Measurements from ENCODE around the gene FBXO7. TPM values are rescaled to one million over a fixed set of nuclear protein-coding genes. Genes with fewer than 3 reads are reported as not detected.

FBXO7 gene
- total and polyA plus RNA-seq, 9 of the 15 experiments (the other 6 are each of a cell fraction or from before 2014, with no cell fraction given) = 34.0 to 162 (median 85.2) TPM

DNA sequence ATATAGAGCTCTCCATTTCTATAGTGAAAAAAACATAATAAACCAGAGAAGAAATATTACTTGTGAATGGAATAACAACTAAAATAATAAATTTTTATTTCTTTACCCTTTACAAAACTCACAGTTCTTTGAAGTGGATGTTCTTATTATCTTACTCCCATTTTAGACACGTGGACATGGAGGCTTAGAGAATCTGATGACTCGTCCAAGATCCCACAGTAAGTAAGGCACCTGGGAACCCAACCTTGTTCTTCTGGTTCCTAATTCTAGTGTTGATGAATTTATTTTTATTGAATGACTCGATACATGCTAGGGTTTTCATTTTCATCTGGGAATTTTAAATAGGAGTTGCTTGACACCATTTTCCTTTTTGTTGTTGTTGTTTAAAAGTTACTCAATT lies 12.2 kb upstream of the FBXO7 start:
- Histone ChIP-seq H2AFZ (ENCODE audit: low read depth, low read length) (no peak overlapping the region), H3K36me3 (ENCODE audit: control insufficient read depth, insufficient read depth, low read length) (no peaks in the 10 kb centered on the region), H3K9me1 (ENCODE audit: control insufficient read depth, insufficient read depth, low read length) (no peaks in the 10 kb centered on the region), H3K4me1 (replicated peaks in 1 of 2; ENCODE audit: control insufficient read depth in 2 of 2, insufficient read depth in 2 of 2, low read length in 2 of 2) (no peaks in the 10 kb centered on the region; a peak in 1 of 5 replicates), H3K79me2 (ENCODE audit: control insufficient read depth, insufficient read depth, low read length) (no peaks in the 10 kb centered on the region), H3K4me3 (no peak overlapping the region), H3K27ac (ENCODE audit: extremely low read depth, low read depth, low read length) (no peak overlapping the region), H3K27me3 (ENCODE audit: control insufficient read depth in 2 of 2, insufficient read depth in 2 of 2, low read length in 2 of 2) (peaks cover 12 to 15% of the 10 kb centered on the region in 2 experiments; a peak in 4 of 5 replicates), H3K9ac (ENCODE audit: insufficient read depth in 1 of 2, low read depth in 2 of 2, low read length in 2 of 2) (no peak overlapping the region), H3K9me3 (replicated peaks; ENCODE audit: control insufficient read depth, insufficient read depth, low read depth, low read length) (no peaks in the 10 kb centered on the region), H4K20me1 (replicated peaks; ENCODE audit: control insufficient read depth, insufficient read depth, low read length) (no peaks in the 10 kb centered on the region), H3K4me2 (ENCODE audit: insufficient read depth, low read length) (no peak overlapping the region)
- WGBS (ENCODE audit: insufficient coverage, low coverage, missing lambda C conversion rate) = 0% methylated on average over 3 of the region's 3 CpGs
- no TSS peak for BruUV-seq (replicated peaks)
- no peak for FAIRE-seq
- no peak for ATAC-seq
- POLR2A ChIA-PET = no interaction called here
- CTCF ChIA-PET (ENCODE audit: low intra/inter-chr PET ratio) = no interaction called here
- no peak for DNase-seq (ENCODE audit: extremely low read depth in 1 of 4, low spot score in 3 of 4)
- intact Hi-C loops (cut with micrococcal nuclease) = no loop called here
- in situ Hi-C loops (cut with MboI) = no loop called here
- TF ChIP-seq ZNF174 (CRISPR knock-in tag; IDR thresholded peaks at IDR 0.05) = no peak
- no peak for TF ChIP-seq KAT2B (IDR thresholded peaks at IDR 0.05; ENCODE audit: low read depth, low read length)
- no peak for TF ChIP-seq ARNT (IDR thresholded peaks at IDR 0.05)
- no peak for TF ChIP-seq HNRNPK (IDR thresholded peaks at IDR 0.05; ENCODE audit: low read depth, low read length, poor library complexity, severe bottlenecking)
- TF ChIP-seq DDX20 (tag; IDR thresholded peaks at IDR 0.05; ENCODE audit: low read depth) = no peak
- TF ChIP-seq CSDE1 (IDR thresholded peaks at IDR 0.05) = no peak
- TF ChIP-seq XRCC3 (IDR thresholded peaks at IDR 0.05) = no peak
- TF ChIP-seq, protein P1, sequence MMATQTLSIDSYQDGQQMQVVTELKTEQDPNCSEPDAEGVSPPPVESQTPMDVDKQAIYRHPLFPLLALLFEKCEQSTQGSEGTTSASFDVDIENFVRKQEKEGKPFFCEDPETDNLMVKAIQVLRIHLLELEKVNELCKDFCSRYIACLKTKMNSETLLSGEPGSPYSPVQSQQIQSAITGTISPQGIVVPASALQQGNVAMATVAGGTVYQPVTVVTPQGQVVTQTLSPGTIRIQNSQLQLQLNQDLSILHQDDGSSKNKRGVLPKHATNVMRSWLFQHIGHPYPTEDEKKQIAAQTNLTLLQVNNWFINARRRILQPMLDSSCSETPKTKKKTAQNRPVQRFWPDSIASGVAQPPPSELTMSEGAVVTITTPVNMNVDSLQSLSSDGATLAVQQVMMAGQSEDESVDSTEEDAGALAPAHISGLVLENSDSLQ (IDR thresholded peaks at IDR 0.05) = no peak
- TF ChIP-seq MTA1 (IDR thresholded peaks at IDR 0.05; ENCODE audit: borderline replicate concordance) = no peak
- TF ChIP-seq TCF7 (IDR thresholded peaks at IDR 0.05; ENCODE audit: borderline replicate concordance) = no peak
- TF ChIP-seq LARP7 (IDR thresholded peaks at IDR 0.05) = no peak
- no peak for TF ChIP-seq RERE (CRISPR knock-in tag; IDR thresholded peaks at IDR 0.05; ENCODE audit: borderline replicate concordance)
- no peak for TF ChIP-seq XRCC5 (IDR thresholded peaks at IDR 0.05; ENCODE audit: low read depth, low read length)
- TF ChIP-seq, protein P2, sequence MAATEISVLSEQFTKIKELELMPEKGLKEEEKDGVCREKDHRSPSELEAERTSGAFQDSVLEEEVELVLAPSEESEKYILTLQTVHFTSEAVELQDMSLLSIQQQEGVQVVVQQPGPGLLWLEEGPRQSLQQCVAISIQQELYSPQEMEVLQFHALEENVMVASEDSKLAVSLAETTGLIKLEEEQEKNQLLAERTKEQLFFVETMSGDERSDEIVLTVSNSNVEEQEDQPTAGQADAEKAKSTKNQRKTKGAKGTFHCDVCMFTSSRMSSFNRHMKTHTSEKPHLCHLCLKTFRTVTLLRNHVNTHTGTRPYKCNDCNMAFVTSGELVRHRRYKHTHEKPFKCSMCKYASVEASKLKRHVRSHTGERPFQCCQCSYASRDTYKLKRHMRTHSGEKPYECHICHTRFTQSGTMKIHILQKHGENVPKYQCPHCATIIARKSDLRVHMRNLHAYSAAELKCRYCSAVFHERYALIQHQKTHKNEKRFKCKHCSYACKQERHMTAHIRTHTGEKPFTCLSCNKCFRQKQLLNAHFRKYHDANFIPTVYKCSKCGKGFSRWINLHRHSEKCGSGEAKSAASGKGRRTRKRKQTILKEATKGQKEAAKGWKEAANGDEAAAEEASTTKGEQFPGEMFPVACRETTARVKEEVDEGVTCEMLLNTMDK (IDR thresholded peaks at IDR 0.05; ENCODE audit: borderline replicate concordance, insufficient read depth, low read depth, low read length, poor library complexity, severe bottlenecking) = no peak
- TF ChIP-seq POLR2B (IDR thresholded peaks at IDR 0.05; ENCODE audit: low read depth, partially characterized antibody) = no peak
- no peak for TF ChIP-seq COPS2 (conservative IDR thresholded peaks at IDR 0.05)
- no peak for TF ChIP-seq MCM5 (IDR thresholded peaks at IDR 0.05; ENCODE audit: low read depth)
